GM12891 (cell line): ENCODE results near the gene ZSCAN25.

Source experiments
- POLR2A ChIP-seq: IDR thresholded peaks from 2 replicates; pipeline ENCODE4 v1.6.1; 2011; ENCODE audit warnings: low read depth, low read length, control low read depth
- POLR2AphosphoS5 ChIP-seq: IDR thresholded peaks from 2 replicates; pipeline ENCODE4 v1.6.1; 2011; ENCODE audit warnings: low read depth, low read length, control low read depth
- TAF1 ChIP-seq: IDR thresholded peaks from 2 replicates; pipeline ENCODE4 v1.6.1; 2011; ENCODE audit warnings: low read depth, low read length, control low read depth

GRCh38 chr7:99624484-99624883 is 7.7 kb downstream of the ZSCAN25 start:
- no peak for TF ChIP-seq POLR2A
- no peak for TF ChIP-seq POLR2AphosphoS5
- TF ChIP-seq TAF1, result no peak
